Body of pancreas (tissue), 4 donors: ENCODE measurements around the gene SETBP1. TPM values are rescaled to one million over a fixed set of nuclear protein-coding genes. Genes with fewer than 3 reads are reported as not detected.

Source experiments
- ATAC-seq: fragments of 150-250 bp; one replicate; pipeline ENCODE4 v1.9.1; 2016
- DNase-seq, 4 donors: peaks; one replicate each; pipeline ENCODE4 v3.0.0-alpha.2; 2019
- H3K27ac ChIP-seq, 4 donors: fragments of 200-600 bp; sonication (generic); 1 replicate in 3 of 4; 2 replicates in 1 of 4; pipeline versions ENCODE4 v1.5.1 to v1.6.1; 2016 to 2019; ENCODE audit warnings: mild to moderate bottlenecking in 1 of 4, mixed read lengths in 1 of 4, moderate library complexity in 1 of 4
- H3K27me3 ChIP-seq, 2 donors: fragments of 200-600 bp; sonication (generic); one replicate each; pipeline ENCODE4 v1.6.0; 2016; ENCODE audit warnings: mild to moderate bottlenecking in 1 of 2
- H3K36me3 ChIP-seq, 2 donors: fragments of 200-600 bp; sonication (generic); replicated peaks in 1 of 2; 2 replicates each; pipeline ENCODE4 v1.5.1; 2016; ENCODE audit warnings: low read depth in 2 of 2; ENCODE audit not compliant: insufficient read depth in 1 of 2
- H3K4me1 ChIP-seq: fragments of 200-600 bp; sonication (generic); one replicate; pipeline ENCODE4 v1.6.0; 2016
- H3K4me3 ChIP-seq, 2 donors: fragments of 200-600 bp; sonication (generic); 1 replicate in 1 of 2; 2 replicates in 1 of 2; pipeline ENCODE4 v1.5.1; 2016 to 2019
- H3K9me3 ChIP-seq, 3 donors: fragments of 200-600 bp; sonication (generic); 1 replicate in 2 of 3; 2 replicates in 1 of 3; pipeline ENCODE4 v1.5.1; 2016
- CTCF ChIP-seq, 7 experiments: fragments of 450-650 bp in 4 of 7; fragments of 200-600 bp in 3 of 7; sonication (generic) in 3 of 7; IDR thresholded peaks; one replicate each; pipeline ENCODE4 v1.5.1; 2016 to 2019; ENCODE audit warnings: antibody characterized with exemption in 7 of 7
- POLR2A ChIP-seq, 3 donors: fragments of 450-650 bp; IDR thresholded peaks; one replicate each; pipeline ENCODE4 v1.6.1; 2016; ENCODE audit warnings: antibody characterized with exemption in 3 of 3, mild to moderate bottlenecking in 2 of 3
- WGBS, 2 donors: methylation state at CpG; one replicate each; pipeline ENCODE4 v1.1.5; 2017; 5-methylcytosine and 5-hydroxymethylcytosine counted together
- intact Hi-C: fragments of 100-400 bp; cut with DNase I; formaldehyde crosslinking; loops from one replicate; pipeline ENCODE4 v1.15.1; 2023
- total RNA-seq, 2 donors: library from RNA; depleted of rRNA; stranded (reverse); fragments of >200 nt; gene quantifications; one replicate each; pipeline ENCODE4 v1.1.0, GENCODE V29; 2016

The SETBP1 gene
- total RNA-seq, 2 donors from 2014 or later = 23.6 to 37.2 TPM

GRCh38 chr18:44691148-44691925 is 10.6 kb downstream of the SETBP1 start:
- Histone ChIP-seq H3K9me3 (no peaks in the 10 kb centered on the region), H3K36me3 (no peaks in the 10 kb centered on the region), H3K27ac (peak overlapping the region; percentile 16 to 48 (median 30)), H3K4me3 (no peak overlapping the region), H3K27me3 (no peaks in the 10 kb centered on the region), H3K4me1 (peaks cover 64% of the 10 kb centered on the region)
- intact Hi-C loops = no loop called here
- ATAC-seq (peak; percentile 83), DNase-seq (peak in 2 of 4 donors; percentile 62 to 65)
- TF ChIP-seq CTCF (IDR thresholded peaks at IDR 0.05) (no peak), POLR2A (IDR thresholded peaks at IDR 0.05) (no peak)
- 12 to 29% methylated on average over 4 of the region's 4 CpGs for WGBS, 2 donors

GRCh38 chr18:44693030-44693784 is 12.5 kb downstream of the SETBP1 start:
- H3K4me3 ChIP-seq = no peak overlapping the region
- DNase-seq (no peak), ATAC-seq (no peak)
- intact Hi-C loops = no loop called here
- H3K36me3 ChIP-seq = no peaks in the 10 kb centered on the region
- no peaks in the 10 kb centered on the region for H3K9me3 ChIP-seq
- peaks cover 74% of the 10 kb centered on the region for H3K4me1 ChIP-seq
- TF ChIP-seq POLR2A (IDR thresholded peaks at IDR 0.05) = no peak
- TF ChIP-seq CTCF (IDR thresholded peaks at IDR 0.05) = no peak
- no peaks in the 10 kb centered on the region for H3K27me3 ChIP-seq
- 43 to 58% methylated on average over 4 of the region's 4 CpGs for WGBS, 2 donors
- H3K27ac ChIP-seq = no peak overlapping the region

- 26 to 42% methylated on average over 4 of the region's 4 CpGs for WGBS, 2 donors
- peaks cover 82% of the 10 kb centered on the region for H3K4me1 ChIP-seq
- H3K4me3 ChIP-seq = no peak overlapping the region
- H3K36me3 ChIP-seq = no peaks in the 10 kb centered on the region
- no peak for DNase-seq
- no peaks in the 10 kb centered on the region for H3K27me3 ChIP-seq
- no peak for ATAC-seq
- no peak for TF ChIP-seq CTCF (IDR thresholded peaks at IDR 0.05)
- no peak for TF ChIP-seq POLR2A (IDR thresholded peaks at IDR 0.05)
- no peaks in the 10 kb centered on the region for H3K9me3 ChIP-seq
- H3K27ac ChIP-seq = peak overlapping the region in 2 of 4 donors; percentile 30 to 48
- intact Hi-C loops = no loop called here
Measured at GRCh38 chr18:44695503-44695902, 14.8 kb downstream of the SETBP1 start.

- peak overlapping the region; percentile 39 to 74 (median 57) for H3K27ac ChIP-seq
- peaks cover 78% of the 10 kb centered on the region for H3K4me1 ChIP-seq
- no peak overlapping the region for H3K4me3 ChIP-seq
- H3K9me3 ChIP-seq = no peaks in the 10 kb centered on the region
- ATAC-seq (peak; percentile 74), DNase-seq (peak; percentile 52 to 74 (median 58))
- no peaks in the 10 kb centered on the region for H3K27me3 ChIP-seq
- 12 to 21% methylated on average over 9 of the region's 9 CpGs for WGBS, 2 donors
- intact Hi-C loops = no loop called here
- H3K36me3 ChIP-seq = no peaks in the 10 kb centered on the region
- TF ChIP-seq CTCF (IDR thresholded peaks at IDR 0.05) = no peak
- peak in 1 of 3 donors; percentile 21 for TF ChIP-seq POLR2A (IDR thresholded peaks at IDR 0.05)
Measured at GRCh38 chr18:44696892-44697291, 16.2 kb downstream of the SETBP1 start.
